Stomach (tissue), 4 donors: ENCODE measurements around the gene PRKCG.

Source experiments
- EP300 ChIP-seq: sonication (generic); formaldehyde crosslinking; IDR thresholded peaks from one replicate; pipeline ENCODE4 v1.6.1; 2017; ENCODE audit warnings: antibody characterized with exemption
- POLR2A ChIP-seq, 4 donors: fragments of 450-650 bp; IDR thresholded peaks; one replicate each; pipeline ENCODE4 v1.6.1; 2016; ENCODE audit warnings: antibody characterized with exemption in 4 of 4, control low read depth in 2 of 4, mild to moderate bottlenecking in 1 of 4, moderate library complexity in 1 of 4

- TF ChIP-seq POLR2A (IDR thresholded peaks at IDR 0.05) = no peak
- TF ChIP-seq EP300 = no peak
Observed at GRCh38 chr19:53916004-53916403, 34.0 kb downstream of the PRKCG start.
